GM12872 (cell line): ENCODE measurements around the gene PSMD6.

Source experiments
- TF ChIP-seq, protein P1 (sequence below): IDR thresholded peaks from 3 replicates; pipeline ENCODE4 v1.5.1; 2011; ENCODE audit warnings: low read depth, mild to moderate bottlenecking, low read length, moderate library complexity; ENCODE audit not compliant: insufficient read depth

Gene PSMD6

DNA sequence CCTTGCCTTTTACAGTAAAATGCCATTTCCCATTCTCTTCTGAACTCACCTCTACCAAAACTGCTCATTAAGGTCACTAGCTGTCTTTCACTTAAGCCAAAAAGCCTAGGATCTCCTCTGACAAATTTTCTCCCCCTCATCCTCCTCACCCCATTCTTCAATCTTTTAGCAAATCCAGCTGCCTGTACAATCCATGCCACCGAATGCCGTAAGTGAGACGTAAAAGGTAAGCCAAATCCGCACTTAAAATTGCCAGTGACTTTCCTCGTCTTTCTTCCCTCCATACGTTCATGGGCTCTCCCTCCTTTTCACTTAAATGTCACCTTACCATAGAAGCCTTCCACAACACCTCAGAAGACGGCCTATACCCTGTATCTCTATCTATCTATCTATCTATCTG lies 13.8 kb downstream of the PSMD6 start:
- TF ChIP-seq, protein P1, sequence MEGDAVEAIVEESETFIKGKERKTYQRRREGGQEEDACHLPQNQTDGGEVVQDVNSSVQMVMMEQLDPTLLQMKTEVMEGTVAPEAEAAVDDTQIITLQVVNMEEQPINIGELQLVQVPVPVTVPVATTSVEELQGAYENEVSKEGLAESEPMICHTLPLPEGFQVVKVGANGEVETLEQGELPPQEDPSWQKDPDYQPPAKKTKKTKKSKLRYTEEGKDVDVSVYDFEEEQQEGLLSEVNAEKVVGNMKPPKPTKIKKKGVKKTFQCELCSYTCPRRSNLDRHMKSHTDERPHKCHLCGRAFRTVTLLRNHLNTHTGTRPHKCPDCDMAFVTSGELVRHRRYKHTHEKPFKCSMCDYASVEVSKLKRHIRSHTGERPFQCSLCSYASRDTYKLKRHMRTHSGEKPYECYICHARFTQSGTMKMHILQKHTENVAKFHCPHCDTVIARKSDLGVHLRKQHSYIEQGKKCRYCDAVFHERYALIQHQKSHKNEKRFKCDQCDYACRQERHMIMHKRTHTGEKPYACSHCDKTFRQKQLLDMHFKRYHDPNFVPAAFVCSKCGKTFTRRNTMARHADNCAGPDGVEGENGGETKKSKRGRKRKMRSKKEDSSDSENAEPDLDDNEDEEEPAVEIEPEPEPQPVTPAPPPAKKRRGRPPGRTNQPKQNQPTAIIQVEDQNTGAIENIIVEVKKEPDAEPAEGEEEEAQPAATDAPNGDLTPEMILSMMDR, result no peak

DNA sequence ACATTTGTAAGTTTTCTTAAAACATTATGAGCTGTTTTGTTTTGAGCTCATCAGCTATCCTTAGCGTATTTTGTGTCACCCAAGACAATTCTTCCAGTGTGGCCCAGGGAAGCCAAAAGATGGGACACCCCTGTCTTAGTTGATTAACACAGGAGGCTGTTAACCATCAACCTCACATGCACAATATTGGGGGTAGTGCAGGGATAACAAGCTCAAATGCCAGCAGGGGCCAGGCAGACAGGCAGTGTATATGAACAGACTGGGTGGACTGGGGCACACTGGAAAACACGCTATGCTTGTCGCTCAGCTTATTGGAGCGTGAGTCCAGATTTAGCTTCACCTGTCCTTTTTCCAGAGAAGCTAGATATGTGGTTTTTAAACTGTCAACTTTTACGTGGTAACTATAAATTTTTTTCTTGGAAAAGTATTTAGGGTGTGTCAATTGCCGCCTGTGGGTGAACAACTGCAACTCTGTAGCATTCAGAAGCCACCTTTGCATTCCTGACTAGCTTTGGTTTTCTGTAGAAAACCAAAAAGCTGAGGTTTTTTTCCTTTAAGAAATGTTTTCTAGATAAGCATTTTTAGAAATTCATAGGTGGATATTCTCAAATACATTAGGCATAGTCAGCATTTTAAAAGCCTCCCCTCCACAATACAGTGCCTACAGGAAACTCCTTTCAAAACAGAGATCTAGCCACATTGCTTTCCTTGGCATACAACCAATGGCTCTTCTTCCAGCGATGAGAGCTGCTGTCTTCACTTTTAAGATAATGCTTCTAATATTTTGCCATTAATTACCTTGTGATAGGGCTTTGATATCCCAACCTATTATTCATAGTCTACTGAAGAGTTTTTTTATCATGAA lies 14.6 kb downstream of the PSMD6 start:
- TF ChIP-seq, protein P1, result no peak

DNA sequence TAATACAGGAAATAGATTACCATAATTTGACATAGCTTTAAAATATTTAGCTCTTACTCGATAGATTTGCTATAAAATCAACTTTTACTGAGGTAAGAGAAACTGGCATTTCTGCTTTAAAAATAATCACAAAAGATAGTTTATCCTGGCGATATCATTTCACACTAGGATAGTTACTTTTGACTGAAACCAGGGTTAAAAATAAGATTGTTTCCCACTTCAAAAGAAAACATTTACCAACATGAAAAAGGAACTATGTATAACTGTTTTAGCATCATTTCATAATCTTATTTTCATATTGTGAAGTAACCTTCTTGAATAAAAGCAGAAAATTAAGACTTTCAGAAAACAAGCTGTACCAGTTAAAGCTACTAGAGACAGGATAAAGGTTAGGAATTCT lies 15.3 kb downstream of the PSMD6 start:
- TF ChIP-seq, protein P1, result no peak

DNA sequence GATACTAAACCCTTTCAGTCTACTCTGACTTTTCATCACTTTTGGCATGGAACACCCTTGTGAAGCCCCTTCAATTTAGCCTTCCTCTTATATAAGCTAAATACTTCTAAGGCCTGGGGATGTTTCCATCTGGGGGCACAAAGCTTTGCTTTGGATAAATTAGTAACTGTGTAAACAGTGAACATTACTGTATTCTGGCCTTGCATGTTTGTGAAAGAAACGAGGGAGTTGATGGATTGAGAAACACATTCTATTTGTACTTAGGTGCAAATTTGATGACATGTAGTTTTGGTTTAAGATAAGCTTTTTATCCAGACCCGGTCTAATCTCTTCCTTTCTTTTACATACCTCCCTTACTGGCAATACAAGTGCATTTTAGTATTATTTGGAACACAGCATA lies 19.7 kb downstream of the PSMD6 start:
- TF ChIP-seq, protein P1, result no peak

DNA sequence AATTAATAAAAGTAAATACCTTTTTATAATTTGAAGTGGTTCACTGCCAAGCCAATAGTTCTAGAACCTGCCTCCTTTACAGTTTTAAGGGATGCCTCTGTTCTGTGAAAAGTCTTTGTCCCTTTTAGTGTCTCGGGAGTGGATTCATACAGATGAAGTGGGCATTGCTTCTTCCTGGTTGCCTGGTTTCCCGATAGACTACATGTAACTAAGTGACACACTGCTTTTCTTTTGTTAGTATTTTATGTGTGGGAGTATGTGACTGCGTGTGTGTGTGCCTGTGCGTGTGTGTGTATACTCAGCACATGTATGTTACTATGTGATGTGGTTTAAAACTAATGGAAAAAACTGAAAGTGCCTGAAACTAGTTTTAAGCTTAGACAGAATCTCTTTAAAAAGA lies 21.1 kb downstream of the PSMD6 start:
- TF ChIP-seq, protein P1, result no peak

DNA sequence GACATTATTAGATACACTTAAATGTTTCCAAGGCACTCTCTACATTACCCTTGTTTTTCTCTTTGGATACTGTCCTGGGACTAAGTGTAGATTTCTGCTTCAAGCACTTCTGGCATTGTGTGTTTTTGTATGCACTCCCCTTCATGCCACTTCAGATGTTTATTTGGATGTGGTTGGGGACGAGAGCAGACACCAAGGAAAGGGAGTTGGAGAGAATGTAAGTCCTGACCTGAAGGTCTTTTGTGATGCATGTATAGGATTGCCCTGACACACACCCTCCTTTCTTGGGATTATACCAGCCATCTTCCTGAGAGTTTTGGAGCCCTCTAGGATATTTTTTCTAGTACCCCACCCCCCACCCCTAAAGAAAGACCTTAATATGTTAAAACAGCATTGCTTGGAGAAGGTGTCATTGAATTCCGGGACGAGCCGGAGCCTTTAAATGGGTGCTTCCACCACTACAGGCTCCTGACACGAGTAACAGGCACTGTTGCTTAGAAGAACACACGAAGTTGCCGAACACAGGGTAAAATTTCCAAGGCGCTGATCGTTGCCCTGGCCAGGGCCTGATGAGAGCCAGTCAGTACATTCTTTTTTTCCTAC lies 22.7 kb downstream of the PSMD6 start:
- TF ChIP-seq, protein P1, result no peak

DNA sequence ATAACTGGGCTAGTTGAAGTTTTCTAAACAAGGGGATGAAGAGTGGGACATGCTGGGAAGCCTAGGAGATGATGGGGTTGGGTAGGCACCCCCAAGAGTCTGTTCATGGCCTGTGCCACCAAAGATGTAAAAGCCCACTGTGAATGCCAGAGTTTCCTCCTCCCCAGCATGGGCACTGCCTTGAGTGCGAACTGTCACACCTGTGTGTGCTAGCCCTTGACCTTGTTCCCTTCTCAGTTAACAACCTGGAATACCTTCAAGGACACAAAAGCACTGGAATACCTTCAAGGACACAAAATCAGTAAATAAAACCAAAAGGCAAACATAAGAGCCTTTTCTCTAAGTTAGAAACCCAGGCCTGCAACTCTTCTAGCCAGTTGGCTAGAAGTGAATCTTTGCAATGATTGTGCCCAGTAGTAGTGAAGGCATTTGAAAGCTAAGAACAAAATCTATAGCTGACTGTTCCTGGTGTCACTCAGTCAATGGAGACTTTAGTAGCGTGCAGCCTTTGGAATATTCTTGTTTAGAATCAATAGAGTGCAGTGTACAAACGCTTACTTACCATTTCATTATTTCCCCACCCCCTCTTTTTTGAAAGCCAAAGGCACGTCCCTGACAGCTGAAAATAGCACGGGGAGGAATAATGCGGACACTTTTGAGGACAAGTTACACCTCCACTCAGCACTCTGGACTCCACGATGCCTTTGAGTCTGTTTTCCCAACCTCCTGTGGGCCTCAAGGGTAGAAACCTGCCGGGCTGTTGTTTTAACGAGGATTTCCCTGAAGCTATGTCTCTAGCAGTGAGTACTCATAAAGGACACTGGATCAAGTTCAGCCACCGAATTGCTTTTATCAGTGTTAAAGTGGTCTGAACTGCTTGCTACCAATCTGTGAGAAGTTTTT lies 24.2 kb downstream of the PSMD6 start:
- TF ChIP-seq, protein P1, result no peak
